Stimulated activated CD4-positive, alpha-beta T cell treated with anti-CD3 and anti-CD28 coated beads, Interleukin-4, amount 100 ng/mL, for 1 hour (primary cell): ENCODE measurements around the gene TFAP2A.

Source experiments
- DNase-seq: peaks from one replicate; pipeline ENCODE4 v3.0.0-alpha.2; 2020

Gene TFAP2A

DNA sequence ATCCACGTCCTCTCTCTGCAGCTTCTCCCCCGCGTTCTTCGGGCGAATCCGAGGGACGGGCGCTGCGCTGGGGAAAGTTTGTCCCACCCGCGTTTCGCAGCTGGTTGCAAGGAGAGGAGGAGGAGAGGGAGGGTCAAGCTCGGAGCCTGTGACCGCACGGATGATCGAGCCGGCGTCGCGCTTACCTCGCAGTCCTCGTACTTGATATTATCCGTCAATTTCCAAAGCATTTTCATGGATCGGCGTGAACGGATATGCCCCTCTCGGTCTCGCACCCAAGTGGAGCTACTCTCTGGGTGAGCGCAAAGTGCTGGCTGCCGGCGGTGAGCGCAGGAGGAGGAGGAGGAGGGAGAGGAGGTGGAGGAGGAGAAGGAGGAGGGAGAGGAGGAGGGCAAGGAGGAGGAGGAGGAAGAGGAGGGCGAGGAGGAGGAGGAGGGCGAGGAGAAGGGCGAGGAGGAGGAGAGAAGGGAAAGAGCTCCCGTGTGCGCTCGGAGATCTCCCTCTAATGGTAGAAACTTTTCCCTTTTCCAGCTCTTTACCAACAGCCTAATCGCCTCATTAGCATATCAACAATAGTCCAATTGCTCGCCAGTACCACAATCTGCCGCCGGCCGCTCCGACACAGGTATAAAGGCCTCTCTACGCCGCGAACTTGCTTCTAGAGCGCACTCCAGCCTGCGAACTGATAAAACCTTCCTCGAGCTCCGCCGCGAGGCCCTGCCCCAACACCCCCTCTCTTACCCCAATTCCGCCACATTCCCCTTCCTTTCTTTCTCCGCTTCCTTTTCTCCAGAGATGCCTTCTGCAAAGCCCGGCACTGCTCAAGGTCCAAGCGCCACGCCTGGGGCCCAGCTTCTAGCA, at the start of gene TFAP2A:
Gene TFAP2A, minus strand, starts transcription at position 319 of the 861 bp plus-strand sequence. Its CDS starts 83 bp downstream, at position 236.
- DNase-seq = no peak

- DNase-seq = no peak
Observed at GRCh38 chr6:10463491-10464481, 48.9 kb upstream of the TFAP2A start.

- DNase-seq = no peak
Observed at GRCh38 chr6:10463040-10463439, 48.2 kb upstream of the TFAP2A start.

DNA sequence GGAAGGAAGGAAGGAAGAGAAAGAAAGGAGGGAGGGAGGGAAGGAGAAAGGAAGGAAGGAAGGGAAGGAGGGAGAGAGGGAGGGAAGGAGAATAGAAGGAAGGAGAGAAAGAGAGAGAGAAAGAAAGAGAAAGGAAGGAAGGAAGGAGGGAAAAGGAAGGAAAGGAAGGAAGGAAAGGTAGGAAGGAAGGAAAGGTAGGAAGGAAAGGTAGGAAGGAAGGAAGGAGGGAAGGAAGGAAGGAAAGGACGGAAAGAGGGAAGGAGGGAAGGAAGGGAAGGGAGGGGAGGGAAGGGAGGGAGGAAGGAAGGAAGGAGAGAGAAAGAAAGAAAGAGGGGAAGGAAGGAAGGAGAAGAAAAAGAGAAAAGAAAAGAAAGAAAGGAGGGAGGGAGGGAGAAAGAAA, 47.0 kb upstream of the TFAP2A start:
- DNase-seq = no peak

DNA sequence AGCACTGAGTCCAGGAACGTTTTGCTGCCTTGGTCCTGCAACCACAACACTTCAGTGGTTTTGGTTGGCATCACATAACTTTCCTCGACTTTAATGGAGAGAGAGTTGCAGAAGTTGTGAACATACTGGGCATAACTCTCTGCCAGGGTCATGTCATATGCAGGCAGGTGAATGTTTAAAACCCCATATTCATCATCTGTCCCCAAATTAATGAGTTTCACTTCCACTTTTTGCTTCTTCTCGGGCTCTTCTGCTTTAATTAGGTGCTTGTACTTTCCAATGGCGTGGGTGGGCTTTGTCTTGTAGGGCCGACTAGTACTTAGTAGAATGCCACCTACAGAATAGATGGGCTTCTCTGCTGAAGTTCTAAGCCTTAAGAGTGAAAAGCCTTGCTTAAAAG, 45.2 kb upstream of the TFAP2A start:
- no peak for DNase-seq

- DNase-seq = no peak
Observed at GRCh38 chr6:10458287-10458686, 43.4 kb upstream of the TFAP2A start.

GRCh38 chr6:10453596-10453995, 38.7 kb upstream of the TFAP2A start:
- DNase-seq = no peak

DNA sequence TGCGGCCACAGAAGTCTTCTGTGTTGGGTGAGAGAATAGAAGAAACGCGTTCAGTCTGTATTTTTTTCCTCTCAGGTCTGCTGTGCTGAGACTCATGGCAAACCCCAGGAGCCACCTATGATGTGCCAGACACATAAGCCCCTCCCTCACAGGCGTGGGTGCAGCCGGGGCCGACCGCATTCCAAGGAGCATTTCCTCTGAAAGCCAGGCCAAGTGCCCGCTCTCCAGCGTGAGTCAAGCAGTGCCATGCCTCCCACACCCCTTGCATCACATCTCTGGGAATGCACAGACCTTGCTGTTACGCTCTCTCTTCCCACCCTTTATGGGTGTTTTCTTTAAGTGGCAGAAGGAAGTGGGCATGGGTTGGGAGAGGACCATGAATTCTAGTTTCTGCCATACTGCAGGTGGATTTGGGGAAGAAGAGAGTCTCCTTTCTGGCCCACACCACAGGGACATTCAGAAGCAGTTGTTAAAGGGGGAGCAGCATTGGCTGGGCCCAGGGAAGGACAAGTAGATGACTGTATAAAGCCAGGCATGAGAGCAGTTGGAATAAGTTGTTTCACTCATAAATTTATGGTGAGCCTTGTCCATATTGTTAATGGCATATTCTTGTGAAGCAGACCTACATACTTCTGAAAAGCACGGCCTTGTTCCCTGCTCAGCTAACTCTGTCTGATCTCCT, 37.1 kb upstream of the TFAP2A start:
- no peak for DNase-seq

- no peak for DNase-seq
Observed at GRCh38 chr6:10451394-10451793, 36.5 kb upstream of the TFAP2A start.

DNA sequence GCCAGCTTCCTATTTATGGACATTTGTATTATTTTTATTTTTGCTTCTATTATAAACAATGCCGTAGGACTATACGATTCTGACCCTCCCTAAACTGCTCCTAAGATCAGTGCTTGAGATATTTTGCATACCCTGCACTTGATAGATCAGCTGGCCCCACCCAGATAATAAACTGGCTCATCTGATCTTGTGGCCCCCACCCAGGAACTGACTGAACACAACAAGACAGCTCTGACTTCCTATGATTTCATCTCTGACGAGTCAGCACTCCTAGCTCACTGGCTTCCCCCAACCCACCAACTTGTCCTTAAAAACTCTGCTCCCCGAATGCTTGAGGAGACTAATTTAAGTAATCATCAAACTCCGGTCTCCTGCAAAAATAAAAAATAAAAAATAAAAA, 34.9 kb upstream of the TFAP2A start:
- DNase-seq = no peak

GRCh38 chr6:10448096-10448495, 33.2 kb upstream of the TFAP2A start:
- no peak for DNase-seq

GRCh38 chr6:10446548-10446947, 31.7 kb upstream of the TFAP2A start:
- no peak for DNase-seq

- no peak for DNase-seq
Observed at GRCh38 chr6:10441655-10442009, 26.8 kb upstream of the TFAP2A start.

DNA sequence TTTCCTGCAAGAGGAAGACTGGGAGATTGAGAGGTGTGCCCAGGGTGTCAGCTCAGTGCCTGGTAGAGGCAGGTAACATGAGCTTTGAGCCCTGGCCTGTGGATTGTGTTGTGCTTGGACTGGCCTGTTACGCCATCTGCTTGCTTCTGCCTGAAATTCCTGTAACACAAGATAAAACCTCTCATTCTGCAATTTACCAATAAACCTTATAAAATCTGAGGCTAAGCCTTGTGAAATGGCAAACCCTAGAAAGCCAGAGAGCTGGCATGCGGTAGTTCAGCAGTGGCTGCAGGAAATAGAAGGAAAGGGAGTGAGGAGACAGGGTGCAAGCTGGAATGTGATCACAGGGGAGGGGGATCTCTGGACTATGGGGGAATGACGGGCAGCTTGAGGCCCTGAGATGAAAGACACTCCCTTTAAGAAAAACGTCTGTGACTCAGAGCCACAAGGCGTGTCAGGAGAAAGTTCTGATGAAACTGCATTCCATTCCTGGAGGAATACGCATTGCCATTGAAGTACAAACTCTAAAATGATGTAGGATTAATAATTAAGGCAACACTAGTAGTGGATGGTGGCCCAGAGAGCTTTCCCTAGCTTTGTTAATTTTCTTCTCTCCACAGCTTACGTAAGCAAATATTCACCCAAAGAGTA, 26.3 kb upstream of the TFAP2A start:
- no peak for DNase-seq

GRCh38 chr6:10437891-10438290, 23.0 kb upstream of the TFAP2A start:
- no peak for DNase-seq

DNA sequence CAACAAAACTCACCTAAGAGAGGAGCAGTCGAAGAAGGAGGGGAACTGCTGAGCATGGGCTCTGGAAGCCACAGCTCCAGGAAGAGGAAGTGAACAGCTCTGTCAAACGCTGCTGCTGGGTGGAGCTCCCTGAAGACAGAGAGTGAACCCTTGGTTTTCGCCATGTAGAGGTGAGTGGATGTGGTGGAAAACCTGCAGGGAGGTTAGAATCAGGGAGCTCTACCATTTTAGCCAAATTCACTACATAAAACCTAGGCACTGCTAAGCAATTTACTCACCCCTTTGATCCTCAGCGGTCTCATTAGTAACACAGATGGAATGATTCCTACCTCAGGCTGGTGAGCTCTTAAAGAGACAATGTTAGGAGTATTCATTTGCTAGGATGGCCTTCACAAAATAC, 19.4 kb upstream of the TFAP2A start:
- DNase-seq = no peak

GRCh38 chr6:10433322-10433721, 18.4 kb upstream of the TFAP2A start:
- DNase-seq = no peak

- DNase-seq = no peak
Observed at GRCh38 chr6:10431423-10432164, 16.7 kb upstream of the TFAP2A start.

- DNase-seq = no peak
Observed at GRCh38 chr6:10429638-10430427, 15.0 kb upstream of the TFAP2A start.

- DNase-seq = no peak
Observed at GRCh38 chr6:10426781-10427279, 12.0 kb upstream of the TFAP2A start.
